Measurements from ENCODE around the gene ZNRF3.

Gene ZNRF3

GRCh38 chr22:29030016-29030617 lies 146.7 kb downstream of the ZNRF3 start:
- TF ChIP-seq ZNF501 (tag by site-specific recombination; IDR thresholded peaks at IDR 0.05): no peak
- TF ChIP-seq ZEB2 (tag by site-specific recombination; IDR thresholded peaks at IDR 0.05): 0 out of 2 replicates have a peak, but pooled peaks have one; percentile 14
- TF ChIP-seq ZNF211 (tag by site-specific recombination; IDR thresholded peaks at IDR 0.05; ENCODE audit: low read depth): no peak
- TF ChIP-seq ZFP3 (tag by site-specific recombination; IDR thresholded peaks at IDR 0.05; ENCODE audit: low read depth): no peak
- TF ChIP-seq ZNF175 (tag by site-specific recombination; IDR thresholded peaks at IDR 0.05): no peak
- TF ChIP-seq IKZF3 (tag by site-specific recombination; IDR thresholded peaks at IDR 0.05): 0 out of 2 replicates have a peak, but pooled peaks have one; percentile 18
- TF ChIP-seq ZNF184 (tag by site-specific recombination; IDR thresholded peaks at IDR 0.05): 0 out of 2 replicates have a peak, but pooled peaks have one; percentile 9
- TF ChIP-seq ZNF596 (tag by site-specific recombination; IDR thresholded peaks at IDR 0.05): no peak
- Histone ChIP-seq H3K4me1 (ENCODE audit: control insufficient read depth, insufficient read depth, low read length) (peaks cover 23% of the 10 kb centered on the region), H3K36me3 (ENCODE audit: control insufficient read depth in 2 of 2, insufficient read depth in 1 of 2, low read length in 2 of 2) (peaks cover 0 to 4% of the 10 kb centered on the region in 2 experiments; a peak in 1 of 3 replicates), H3K4me3 (ENCODE audit: low read depth, low read length) (peak overlapping the region; percentile 53), H3K9me3 (ENCODE audit: control insufficient read depth, insufficient read depth, low read depth, low read length) (no peaks in the 10 kb centered on the region), H3K27ac (ENCODE audit: extremely low read depth, low read depth, low read length) (peak overlapping the region; percentile 27; the same call in 1 of the 2 replicates)
- ChIA-PET CTCF (interaction anchor here (0.5 to 7.0 kb wide), 8 partner anchors 10 to 430 kb away, joined by 3 to 53 read pairs (median 3); no protein-coding TSS in a partner anchor), POLR2A (interaction anchor here (0.9 to 2.2 kb wide), 4 partner anchors 25 to 147 kb away, joined by 3 to 22 read pairs (median 3); partner anchors contain the start of gene ZNRF3)

- Histone ChIP-seq H3K4me1 (ENCODE audit: control insufficient read depth, insufficient read depth, low read length) (peaks cover 23% of the 10 kb centered on the region), H3K4me3 (ENCODE audit: low read depth, low read length) (peak overlapping the region; percentile 53), H3K27ac (ENCODE audit: extremely low read depth, low read depth, low read length) (peak overlapping the region; percentile 49), H3K36me3 (ENCODE audit: control insufficient read depth in 2 of 2, insufficient read depth in 1 of 2, low read length in 2 of 2) (peaks cover 0 to 4% of the 10 kb centered on the region in 2 experiments; a peak in 1 of 3 replicates), H3K9me3 (ENCODE audit: control insufficient read depth, insufficient read depth, low read depth, low read length) (no peaks in the 10 kb centered on the region)
- ChIA-PET CTCF (interaction anchor here (0.6 to 7.0 kb wide), 9 partner anchors 10 to 982 kb away, joined by 3 to 53 read pairs (median 3); partner anchors contain the start of gene KREMEN1), POLR2A (interaction anchor here (0.9 to 2.2 kb wide), 5 partner anchors 17 to 148 kb away, joined by 3 to 22 read pairs (median 3); partner anchors contain the start of gene ZNRF3)
- TF ChIP-seq GLIS1 (tag by site-specific recombination; IDR thresholded peaks at IDR 0.05) (peak; percentile 86), PRDM10 (tag by site-specific recombination; IDR thresholded peaks at IDR 0.05) (0 out of 2 replicates have a peak, but pooled peaks have one; percentile 7), ZBTB10 (tag by site-specific recombination; IDR thresholded peaks at IDR 0.05) (peak; percentile 61), ZNF645 (tag by site-specific recombination; IDR thresholded peaks at IDR 0.05) (no peak), ZNF623 (tag by site-specific recombination; IDR thresholded peaks at IDR 0.05) (no peak; the same call in 1 of the 2 replicates), ZBTB17 (tag by site-specific recombination; IDR thresholded peaks at IDR 0.05) (peak; percentile 29; the same call in 1 of the 2 replicates), ZBTB11 (tag by site-specific recombination; conservative IDR thresholded peaks at IDR 0.05; ENCODE audit: low read depth) (peak; percentile 15; the same call in 1 of the 2 replicates), ZFP37 (tag by site-specific recombination; IDR thresholded peaks at IDR 0.05) (0 out of 2 replicates have a peak, but pooled peaks have one; percentile 22), ZNF558 (tag by site-specific recombination; IDR thresholded peaks at IDR 0.05) (no peak), ZBTB44 (tag by site-specific recombination; IDR thresholded peaks at IDR 0.05) (peak; percentile 33; the same call in 1 of the 2 replicates), ZNF544 (tag by site-specific recombination; IDR thresholded peaks at IDR 0.05) (no peak)
Observed at GRCh38 chr22:29030618-29031226, 147.3 kb downstream of the ZNRF3 start.
